Liver (tissue), 9 donors: ENCODE results near the gene LCTL. TPM values are rescaled to one million over a fixed set of nuclear protein-coding genes. Genes with fewer than 3 reads are reported as not detected.
A peak's percentile ranks its signal among the peaks of the same experiment; 100 is the strongest.

Experiments
- DNase-seq: peaks from one replicate; pipeline ENCODE4 v3.0.0-alpha.2; 2017; ENCODE audit warnings: low spot score
- H3K27ac ChIP-seq, 2 donors: one replicate each; pipeline ENCODE4 v1.7.0; 2013; ENCODE audit warnings: inconsistent platforms in 2 of 2, low read length in 2 of 2, control low read depth in 1 of 2, low read depth in 1 of 2, mild to moderate bottlenecking in 1 of 2
- H3K27me3 ChIP-seq, 4 donors: one replicate each; pipeline versions ENCODE4 v1.6.1 to v1.7.0; 2013; ENCODE audit warnings: low read length in 3 of 4, inconsistent platforms in 1 of 4, mild to moderate bottlenecking in 1 of 4, moderate library complexity in 1 of 4; ENCODE audit not compliant: control insufficient read depth in 4 of 4, insufficient read depth in 4 of 4
- H3K36me3 ChIP-seq, 4 donors: one replicate each; pipeline versions ENCODE4 v1.6.1 to v1.7.0; 2013; ENCODE audit warnings: low read length in 3 of 4, mild to moderate bottlenecking in 3 of 4, low read depth in 1 of 4, moderate library complexity in 1 of 4; ENCODE audit not compliant: control insufficient read depth in 4 of 4, insufficient read depth in 3 of 4
- H3K4me1 ChIP-seq, 4 donors: one replicate each; pipeline versions ENCODE4 v1.6.1 to v1.7.0; 2013; ENCODE audit warnings: low read length in 3 of 4, mild to moderate bottlenecking in 3 of 4, moderate library complexity in 1 of 4; ENCODE audit not compliant: control insufficient read depth in 4 of 4, insufficient read depth in 4 of 4
- H3K4me3 ChIP-seq, 3 donors: one replicate each; pipeline versions ENCODE4 v1.6.1 to v1.7.0; 2013; ENCODE audit warnings: low read length in 3 of 3, control low read depth in 1 of 3, low read depth in 1 of 3, mild to moderate bottlenecking in 1 of 3
- H3K9ac ChIP-seq, 2 donors: one replicate each; pipeline ENCODE4 v1.7.0; 2013; ENCODE audit warnings: low read length in 2 of 2, mild to moderate bottlenecking in 2 of 2, moderate library complexity in 2 of 2, control low read depth in 1 of 2, low read depth in 1 of 2
- H3K9me3 ChIP-seq, 4 donors: one replicate each; pipeline versions ENCODE4 v1.6.1 to v1.7.0; 2013; ENCODE audit warnings: low read length in 3 of 4; ENCODE audit not compliant: control insufficient read depth in 4 of 4
- ATF3 ChIP-seq: IDR thresholded peaks from 2 replicates; pipeline ENCODE4 v1.6.1; 2016; ENCODE audit warnings: antibody characterized with exemption
- EGR1 ChIP-seq, 2 donors: IDR thresholded peaks; 2 replicates each; pipeline ENCODE4 v1.6.1; 2016 to 2018; ENCODE audit warnings: antibody characterized with exemption in 2 of 2, low read depth in 2 of 2
- FOXA1 ChIP-seq: IDR thresholded peaks from 2 replicates; pipeline ENCODE4 v1.6.1; 2016; ENCODE audit warnings: antibody characterized with exemption
- FOXA2 ChIP-seq: IDR thresholded peaks from 2 replicates; pipeline ENCODE4 v1.6.1; 2016; ENCODE audit warnings: antibody characterized with exemption
- GABPA ChIP-seq, 2 donors: IDR thresholded peaks in 1 of 2; conservative IDR thresholded peaks in 1 of 2; 2 replicates each; pipeline ENCODE4 v1.6.1; 2016; ENCODE audit warnings: antibody characterized with exemption in 2 of 2, mild to moderate bottlenecking in 1 of 2, moderate library complexity in 1 of 2
- HNF4A ChIP-seq, 2 donors: conservative IDR thresholded peaks; 2 replicates each; pipeline ENCODE4 v1.6.1; 2016; ENCODE audit warnings: antibody characterized with exemption in 2 of 2, mild to moderate bottlenecking in 2 of 2
- HNF4G ChIP-seq: IDR thresholded peaks from 2 replicates; pipeline ENCODE4 v1.6.1; 2016; ENCODE audit warnings: antibody characterized with exemption
- JUND ChIP-seq, 2 donors: IDR thresholded peaks; 2 replicates each; pipeline ENCODE4 v1.6.1; 2016; ENCODE audit warnings: antibody characterized with exemption in 2 of 2
- MAX ChIP-seq: IDR thresholded peaks from 2 replicates; pipeline ENCODE4 v1.6.1; 2016; ENCODE audit warnings: antibody characterized with exemption
- RAD21 ChIP-seq, 2 donors: IDR thresholded peaks; 2 replicates each; pipeline ENCODE4 v1.6.1; 2016; ENCODE audit warnings: antibody characterized with exemption in 2 of 2, mild to moderate bottlenecking in 2 of 2
- REST ChIP-seq: IDR thresholded peaks from 2 replicates; pipeline ENCODE4 v1.6.1; 2016; ENCODE audit warnings: antibody characterized with exemption, mild to moderate bottlenecking
- RXRA ChIP-seq, 2 donors: IDR thresholded peaks; 2 replicates each; pipeline ENCODE4 v1.6.1; 2017 to 2018; ENCODE audit warnings: antibody characterized with exemption in 2 of 2, mild to moderate bottlenecking in 1 of 2
- SP1 ChIP-seq: IDR thresholded peaks from 2 replicates; pipeline ENCODE4 v1.6.1; 2018; ENCODE audit warnings: antibody characterized with exemption, mild to moderate bottlenecking
- TAF1 ChIP-seq: conservative IDR thresholded peaks from 2 replicates; pipeline ENCODE4 v1.6.1; 2016; ENCODE audit warnings: antibody characterized with exemption, mild to moderate bottlenecking
- YY1 ChIP-seq: IDR thresholded peaks from 2 replicates; pipeline ENCODE4 v1.6.1; 2016; ENCODE audit warnings: antibody characterized with exemption, mild to moderate bottlenecking
- ZBTB33 ChIP-seq: IDR thresholded peaks from 2 replicates; pipeline ENCODE4 v1.6.1; 2016; ENCODE audit warnings: antibody characterized with exemption
- whole genome bisulfite sequencing: extraction: QIAGEN DNeasy Blood & Tissue Kit; methylation state at CpG from one replicate; pipeline ENCODE4 v1.1.7; 2013; 5-methylcytosine and 5-hydroxymethylcytosine counted together
- polyA plus RNA-seq, 2 donors: library from polyadenylated mRNA; stranded (reverse) in 1 of 2; unstranded in 1 of 2; fragments of 200-250 nt in 1 of 2; fragments of >200 nt in 1 of 2; fragmentation: Nextera tagmentation in 1 of 2; extraction: Ambion mirVana in 1 of 2; gene quantifications; one replicate each; pipeline versions ENCODE4 v1.2.1 to v1.2.3, GENCODE V29; 2013 to 2015
- total RNA-seq, 2 donors: library from RNA; depleted of rRNA; stranded (reverse); fragments of >200 nt; gene quantifications; one replicate each; pipeline ENCODE4 v1.2.3, GENCODE V29; 2014
- TF ChIP-seq, protein P1 (sequence below): fragments of 150-350 bp; IDR thresholded peaks from 2 replicates; pipeline ENCODE4 v1.5.1; 2017; ENCODE audit warnings: improper control_type of control experiment, low read depth, low read length; ENCODE audit not compliant: missing input control
- donor health status: healthy.
- donor health status: healthy.
- donor health status: healthy.
- donor health status: healthy.
- donor health status: healthy.

The LCTL gene
- total and polyA plus RNA-seq, 4 donors = 0.13 TPM; not detected in 3

DNA sequence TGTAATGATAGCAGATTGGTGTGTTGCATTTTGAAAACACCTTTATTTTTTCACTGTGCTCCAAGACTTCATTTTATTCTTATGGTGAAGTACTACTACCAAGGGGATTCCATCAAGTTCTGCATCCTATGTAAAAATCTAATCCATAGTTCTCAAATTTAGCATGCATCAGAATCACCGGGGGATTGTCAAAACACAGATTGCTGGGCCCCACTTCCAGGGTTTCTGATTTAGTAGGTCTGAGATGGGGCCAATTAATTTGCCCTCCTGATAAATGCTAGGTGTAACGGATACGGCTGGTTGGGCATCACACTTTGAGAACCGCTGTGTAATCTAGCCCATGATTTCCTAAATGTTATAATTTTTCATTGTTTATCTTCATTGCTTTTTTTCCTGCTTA lies 60.0 kb downstream of the LCTL start (continued):
- TF ChIP-seq REST (no peak), RAD21 (IDR thresholded peaks at IDR 0.05) (no peak), FOXA2 (no peak), GABPA (IDR thresholded peaks at IDR 0.05 in 1 of 2, conservative IDR thresholded peaks at IDR 0.05 in 1 of 2) (no peak)

GRCh38 chr15:66505430-66505811 lies 60.4 kb downstream of the LCTL start:
- no peak for DNase-seq
- TF ChIP-seq RXRA (IDR thresholded peaks at IDR 0.05) (no peak), SP1 (no peak), HNF4G (no peak), ZBTB33 (no peak), JUND (IDR thresholded peaks at IDR 0.05) (no peak), MAX (no peak), ATF3 (no peak), HNF4A (conservative IDR thresholded peaks at IDR 0.05) (no peak), YY1 (no peak), TAF1 (no peak), GABPA (IDR thresholded peaks at IDR 0.05 in 1 of 2, conservative IDR thresholded peaks at IDR 0.05 in 1 of 2) (no peak), EGR1 (IDR thresholded peaks at IDR 0.05; ENCODE audit: low read depth in 2 of 2) (no peak), FOXA2 (no peak), FOXA1 (no peak), RAD21 (IDR thresholded peaks at IDR 0.05) (no peak), REST (no peak)
- TF ChIP-seq, protein P1, sequence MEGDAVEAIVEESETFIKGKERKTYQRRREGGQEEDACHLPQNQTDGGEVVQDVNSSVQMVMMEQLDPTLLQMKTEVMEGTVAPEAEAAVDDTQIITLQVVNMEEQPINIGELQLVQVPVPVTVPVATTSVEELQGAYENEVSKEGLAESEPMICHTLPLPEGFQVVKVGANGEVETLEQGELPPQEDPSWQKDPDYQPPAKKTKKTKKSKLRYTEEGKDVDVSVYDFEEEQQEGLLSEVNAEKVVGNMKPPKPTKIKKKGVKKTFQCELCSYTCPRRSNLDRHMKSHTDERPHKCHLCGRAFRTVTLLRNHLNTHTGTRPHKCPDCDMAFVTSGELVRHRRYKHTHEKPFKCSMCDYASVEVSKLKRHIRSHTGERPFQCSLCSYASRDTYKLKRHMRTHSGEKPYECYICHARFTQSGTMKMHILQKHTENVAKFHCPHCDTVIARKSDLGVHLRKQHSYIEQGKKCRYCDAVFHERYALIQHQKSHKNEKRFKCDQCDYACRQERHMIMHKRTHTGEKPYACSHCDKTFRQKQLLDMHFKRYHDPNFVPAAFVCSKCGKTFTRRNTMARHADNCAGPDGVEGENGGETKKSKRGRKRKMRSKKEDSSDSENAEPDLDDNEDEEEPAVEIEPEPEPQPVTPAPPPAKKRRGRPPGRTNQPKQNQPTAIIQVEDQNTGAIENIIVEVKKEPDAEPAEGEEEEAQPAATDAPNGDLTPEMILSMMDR = no peak
- peak overlapping the region; percentile 87 to 90 for H3K27ac ChIP-seq
- H3K9me3 ChIP-seq = no peaks in the 10 kb centered on the region
- H3K4me3 ChIP-seq = peak overlapping the region; percentile 83 to 100 (median 94)
- H3K36me3 ChIP-seq = peaks cover 4 to 27% (median 25%) of the 10 kb centered on the region in 4 donors
- H3K9ac ChIP-seq = peak overlapping the region; percentile 10 to 72
- under 1% methylated on average over 13 of the region's 13 CpGs for WGBS
- peaks cover 0 to 25% (median 21%) of the 10 kb centered on the region in 4 donors for H3K4me1 ChIP-seq
- H3K27me3 ChIP-seq = no peaks in the 10 kb centered on the region
